Measurements from ENCODE around the gene SCFD2. TPM values are rescaled to one million over a fixed set of nuclear protein-coding genes. Genes with fewer than 3 reads are reported as not detected.

Gene SCFD2
- polyA plus RNA-seq, 3 donors, result 5.4 to 9.4 (median 6.7) TPM

GRCh38 chr4:52989865-52990264 lies 376.0 kb downstream of the SCFD2 start:
- Mint-ChIP-seq H3K36me3 (no peaks in the 10 kb centered on the region), H3K4me1 (peaks cover 2% of the 10 kb centered on the region), H3K27me3 (ENCODE audit: low read depth in 3 of 3) (no peaks in the 10 kb centered on the region), H3K4me3 (no peak overlapping the region), H3K27ac (no peak overlapping the region), H3K9me3 (peaks cover 0 to 9% (median 3%) of the 10 kb centered on the region in 7 donors)
- H3K27me3 ChIP-seq (ENCODE audit: control insufficient read depth in 2 of 2, insufficient read depth in 2 of 2, low read length in 2 of 2), result no peaks in the 10 kb centered on the region
- H2AFZ ChIP-seq (ENCODE audit: insufficient read depth, low read depth, low read length, poor library complexity, severe bottlenecking), result no peak overlapping the region
- H3K4me3 ChIP-seq (replicated peaks in 1 of 3; ENCODE audit: low read depth in 2 of 3, low read length in 3 of 3), result no peak overlapping the region
- no peak for TF ChIP-seq CTCF (IDR thresholded peaks at IDR 0.05)
- no peaks in the 10 kb centered on the region for H3K4me1 ChIP-seq (ENCODE audit: control insufficient read depth in 1 of 2, insufficient read depth in 2 of 2, low read length in 2 of 2)
- no peak overlapping the region for H3K9ac ChIP-seq (ENCODE audit: insufficient read depth, low read length, poor library complexity, severe bottlenecking)
- no peaks in the 10 kb centered on the region for H3K9me3 ChIP-seq (replicated peaks in 1 of 2; ENCODE audit: control insufficient read depth in 1 of 2, insufficient read depth in 1 of 2, low read length in 2 of 2)
- no peaks in the 10 kb centered on the region for H3K36me3 ChIP-seq (replicated peaks in 1 of 2; ENCODE audit: control insufficient read depth in 1 of 2, insufficient read depth in 2 of 2, low read length in 2 of 2)
- no peak for DNase-seq
- no peak overlapping the region for H3K27ac ChIP-seq (ENCODE audit: low read depth in 1 of 2, low read length in 2 of 2)
- no peaks in the 10 kb centered on the region for H3K79me2 ChIP-seq (ENCODE audit: insufficient read depth, low read length)
- intact Hi-C loops (cut with micrococcal nuclease), result no loop called here
- no peak overlapping the region for H3K4me2 ChIP-seq (replicated peaks; ENCODE audit: extremely low read depth, low read length, poor library complexity, severe bottlenecking)
- no CpG with 5 or more reads among the region's 3 CpGs for WGBS (ENCODE audit: insufficient coverage)
- H4K20me1 ChIP-seq (ENCODE audit: insufficient read depth, low read length), result no peaks in the 10 kb centered on the region

DNA sequence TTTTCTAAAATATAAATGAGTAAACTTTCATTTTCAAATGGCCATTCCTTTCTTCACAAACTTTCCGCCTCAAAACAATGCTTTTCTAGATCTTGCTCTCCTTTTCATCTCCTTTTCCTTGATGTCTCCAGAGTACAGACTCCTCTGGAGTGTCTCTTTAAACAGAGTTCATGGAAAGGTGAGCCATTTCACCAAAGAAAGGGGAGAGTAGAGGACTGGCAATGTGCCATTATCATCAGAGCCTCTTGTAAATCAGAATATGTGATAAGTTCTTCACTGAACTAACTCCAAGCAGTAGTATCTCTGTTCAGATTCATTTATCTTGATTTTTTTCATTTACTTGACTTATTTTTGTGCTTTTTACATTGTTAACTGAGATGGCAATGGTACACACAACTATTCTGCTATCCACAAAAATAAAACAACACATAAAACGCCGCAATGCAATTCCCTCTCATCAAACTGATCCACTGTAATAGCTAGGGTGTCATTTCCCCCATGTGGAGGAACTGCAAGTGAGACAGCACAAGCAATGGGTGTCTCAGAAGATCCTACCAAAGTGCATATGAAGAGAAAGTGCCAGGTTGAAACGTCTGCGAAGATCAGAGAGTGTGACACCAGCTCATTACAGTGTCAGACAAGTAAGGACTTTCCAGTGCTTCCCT lies 378.3 kb downstream of the SCFD2 start:
- H3K9ac ChIP-seq (ENCODE audit: insufficient read depth, low read length, poor library complexity, severe bottlenecking), result no peak overlapping the region
- peaks cover 2% of the 10 kb centered on the region for H3K4me1 Mint-ChIP-seq
- intact Hi-C loops (cut with micrococcal nuclease), result no loop called here
- H3K4me1 ChIP-seq (ENCODE audit: control insufficient read depth in 1 of 2, insufficient read depth in 2 of 2, low read length in 2 of 2), result no peaks in the 10 kb centered on the region
- no peaks in the 10 kb centered on the region for H3K9me3 ChIP-seq (replicated peaks in 1 of 2; ENCODE audit: control insufficient read depth in 1 of 2, insufficient read depth in 1 of 2, low read length in 2 of 2)
- no peaks in the 10 kb centered on the region for H4K20me1 ChIP-seq (ENCODE audit: insufficient read depth, low read length)
- no peaks in the 10 kb centered on the region for H3K79me2 ChIP-seq (ENCODE audit: insufficient read depth, low read length)
- no peak overlapping the region for H3K4me3 Mint-ChIP-seq
- no peak overlapping the region for H2AFZ ChIP-seq (ENCODE audit: insufficient read depth, low read depth, low read length, poor library complexity, severe bottlenecking)
- no peaks in the 10 kb centered on the region for H3K27me3 ChIP-seq (ENCODE audit: control insufficient read depth in 2 of 2, insufficient read depth in 2 of 2, low read length in 2 of 2)
- no peak overlapping the region for H3K27ac ChIP-seq (ENCODE audit: low read depth in 1 of 2, low read length in 2 of 2)
- H3K36me3 ChIP-seq (replicated peaks in 1 of 2; ENCODE audit: control insufficient read depth in 1 of 2, insufficient read depth in 2 of 2, low read length in 2 of 2), result no peaks in the 10 kb centered on the region
- no peak for DNase-seq
- H3K27ac Mint-ChIP-seq, result no peak overlapping the region
- no CpG with 5 or more reads among the region's 5 CpGs for WGBS (ENCODE audit: insufficient coverage)
- peaks cover 0 to 6% (median 2%) of the 10 kb centered on the region in 7 donors for H3K9me3 Mint-ChIP-seq
- H3K4me2 ChIP-seq (replicated peaks; ENCODE audit: extremely low read depth, low read length, poor library complexity, severe bottlenecking), result no peak overlapping the region
- TF ChIP-seq CTCF (IDR thresholded peaks at IDR 0.05), result no peak
- H3K36me3 Mint-ChIP-seq, result no peaks in the 10 kb centered on the region
- H3K4me3 ChIP-seq (replicated peaks in 1 of 3; ENCODE audit: low read depth in 2 of 3, low read length in 3 of 3), result no peak overlapping the region
- no peaks in the 10 kb centered on the region for H3K27me3 Mint-ChIP-seq (ENCODE audit: low read depth in 3 of 3)
